Stimulated activated CD4-positive, alpha-beta T cell treated with anti-CD3 and anti-CD28 coated beads, Interleukin-15, amount 100 ng/mL, for 24 hours (primary cell): ENCODE measurements around the gene MTG1.
"Not testable (repeated sequence)": the region's sequence is repeated elsewhere in the genome, so short reads cannot be mapped to it uniquely, and the experiment has no call there.

Experiments used
- DNase-seq: peaks from one replicate; pipeline ENCODE4 v3.0.0-alpha.2; 2020

MTG1 gene

GRCh38 chr10:133431888-133432613 lies 38.1 kb downstream of the MTG1 start:
- DNase-seq: not testable (repeated sequence)

GRCh38 chr10:133432789-133433188 lies 38.8 kb downstream of the MTG1 start:
- not testable (repeated sequence) for DNase-seq

DNA sequence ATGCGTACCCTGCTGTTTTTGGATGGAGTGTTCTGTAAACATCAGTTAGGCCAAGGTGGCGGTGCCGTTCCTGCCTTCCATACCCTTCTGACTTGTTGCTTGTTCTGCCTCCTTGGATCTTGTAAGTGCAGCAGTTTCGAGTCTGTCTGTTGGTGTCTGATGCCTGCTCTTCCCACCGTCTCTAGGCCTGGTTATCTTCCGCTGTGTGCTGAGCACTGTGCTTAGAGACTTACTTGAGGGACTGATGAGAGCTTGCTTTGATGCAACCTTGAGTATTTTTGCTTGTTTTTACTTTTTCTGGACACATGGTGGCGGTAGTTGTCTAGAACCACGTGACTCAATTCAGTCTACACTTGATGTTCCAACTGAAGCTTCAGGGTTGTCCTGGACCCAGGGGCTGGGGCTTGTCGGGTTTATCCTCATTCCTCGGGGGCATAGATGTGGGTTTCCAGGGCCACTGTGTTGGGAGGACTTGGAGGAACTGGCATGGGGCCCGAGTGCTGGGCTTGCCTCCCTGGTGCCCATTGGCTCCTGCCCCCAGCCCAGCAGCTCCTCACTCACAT lies 44.8 kb downstream of the MTG1 start:
- DNase-seq: no peak

- no peak for DNase-seq
Observed at GRCh38 chr10:133439517-133440461, 45.8 kb downstream of the MTG1 start.

- no peak for DNase-seq
Observed at GRCh38 chr10:133440633-133441285, 46.8 kb downstream of the MTG1 start.

DNA sequence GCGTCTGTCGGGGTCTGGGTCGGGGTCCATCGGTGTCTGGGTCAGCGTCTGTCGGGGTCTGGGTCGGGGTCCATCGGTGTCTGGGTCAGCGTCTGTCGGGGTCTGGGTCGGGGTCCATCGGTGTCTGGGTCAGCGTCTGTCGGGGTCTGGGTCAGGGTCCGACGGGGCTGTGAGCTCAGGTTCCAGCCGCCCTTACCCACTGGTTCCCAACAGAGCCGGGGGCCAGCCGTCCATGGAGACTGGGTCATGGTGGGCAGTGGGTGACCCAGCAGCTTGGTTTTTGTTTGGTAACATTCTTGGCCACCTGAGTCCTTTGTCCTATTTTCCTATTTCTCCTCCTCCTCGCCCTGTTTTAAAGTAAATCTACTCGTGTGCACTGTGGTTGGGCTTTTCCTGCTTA lies 47.4 kb downstream of the MTG1 start:
- DNase-seq: not testable (repeated sequence)

- no peak for DNase-seq
Observed at GRCh38 chr10:133441780-133442179, 47.8 kb downstream of the MTG1 start.

DNA sequence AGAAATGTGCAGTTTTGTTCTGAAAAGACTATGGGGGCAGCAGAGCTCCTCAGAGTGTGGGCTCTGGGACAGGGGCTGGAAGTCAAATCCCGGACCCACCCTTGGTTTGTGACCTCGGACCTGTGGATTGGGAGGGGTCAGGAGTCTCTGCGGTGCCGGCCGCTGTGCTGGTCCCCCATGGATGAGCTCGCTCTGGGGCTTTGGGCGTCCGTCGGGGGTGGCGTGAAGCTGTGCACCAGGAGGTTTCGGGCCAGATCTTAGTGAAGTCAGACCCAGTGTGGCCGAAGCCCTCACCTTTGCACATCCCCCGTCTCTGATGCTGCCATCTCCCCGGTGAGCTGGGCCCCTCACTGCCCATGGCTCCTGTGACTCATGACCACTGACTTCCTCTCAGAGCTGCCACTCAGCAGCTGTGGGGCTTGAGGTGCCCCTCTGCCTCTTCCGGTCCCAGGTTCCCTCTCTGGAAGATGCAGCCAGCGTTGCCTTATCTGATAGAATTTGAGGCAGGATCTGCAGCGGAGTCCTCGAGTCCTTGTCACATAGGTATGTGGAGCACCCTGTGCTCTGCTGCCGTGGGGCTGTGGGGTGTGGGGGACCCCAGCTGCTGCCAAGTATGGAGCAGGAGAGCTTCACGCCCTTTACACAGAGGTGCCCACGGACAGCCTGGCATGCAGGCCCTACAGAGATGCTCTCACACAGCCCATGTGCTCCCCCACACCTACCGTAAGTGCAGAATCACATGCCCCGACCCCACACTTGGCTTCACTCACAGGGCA lies 48.4 kb downstream of the MTG1 start:
- no peak for DNase-seq

DNA sequence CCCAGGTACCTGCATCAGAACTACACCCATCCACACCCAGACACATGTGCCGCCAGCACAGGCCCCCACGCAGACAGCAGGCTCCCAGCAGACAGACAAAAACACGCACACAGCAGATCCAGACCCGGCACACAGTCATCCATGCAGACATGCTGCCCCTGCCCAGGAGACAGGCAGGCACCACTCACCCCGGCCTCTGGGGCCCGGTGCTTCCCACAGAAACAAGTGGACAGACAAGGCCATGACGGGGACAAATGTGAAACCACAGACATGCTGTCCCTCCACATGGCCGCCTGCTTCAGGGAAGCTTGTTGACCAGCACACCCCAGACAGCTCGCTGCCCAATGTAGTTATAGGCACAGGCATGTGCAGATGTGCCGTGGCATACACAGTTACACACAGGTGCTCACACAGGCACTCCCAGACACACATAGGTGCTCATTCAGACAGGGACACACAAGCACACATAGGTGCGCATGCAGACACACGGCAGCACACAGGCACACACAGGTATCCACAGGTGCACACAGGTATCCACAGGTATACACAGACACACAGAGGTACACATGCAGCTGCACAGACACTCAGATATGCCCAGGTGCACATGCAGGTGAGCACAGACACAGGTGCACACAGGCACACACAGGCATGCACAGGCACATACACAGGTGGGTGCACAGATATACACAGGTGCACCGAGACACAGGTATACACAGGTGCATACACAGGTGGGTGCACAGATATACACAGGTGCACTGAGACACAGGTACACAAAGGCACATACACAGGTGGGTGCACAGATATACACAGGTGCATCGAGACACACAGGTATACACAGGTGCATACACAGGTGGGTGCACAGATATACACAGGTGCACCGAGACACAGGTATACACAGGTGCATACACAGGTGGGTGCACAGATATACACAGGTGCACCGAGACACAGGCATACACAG lies 49.3 kb downstream of the MTG1 start:
- no peak for DNase-seq

- no peak for DNase-seq
Observed at GRCh38 chr10:133444342-133445267, 50.6 kb downstream of the MTG1 start.

- DNase-seq: no peak
Observed at GRCh38 chr10:133445268-133445732, 51.3 kb downstream of the MTG1 start.

- no peak for DNase-seq
Observed at GRCh38 chr10:133445751-133446708, 52.1 kb downstream of the MTG1 start.

- no peak for DNase-seq
Observed at GRCh38 chr10:133446979-133447378, 53.0 kb downstream of the MTG1 start.

DNA sequence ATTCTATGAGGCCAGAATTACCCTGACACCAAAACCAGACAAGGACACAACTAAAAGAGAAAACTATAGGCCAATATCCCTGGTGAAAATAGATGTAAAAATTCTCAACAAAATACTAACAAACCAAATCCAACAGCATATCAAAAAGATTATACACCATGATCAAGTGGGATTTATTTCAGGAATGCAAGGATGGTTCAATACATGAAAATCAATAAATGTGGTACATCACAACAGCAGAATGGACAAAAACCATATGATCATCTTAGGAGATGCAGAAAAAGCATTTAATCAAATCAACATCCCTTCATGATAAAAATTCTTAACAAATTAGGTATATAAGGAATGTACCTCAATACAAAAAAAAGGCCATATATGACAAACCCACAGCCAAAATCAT lies 54.2 kb downstream of the MTG1 start:
- DNase-seq: no peak

DNA sequence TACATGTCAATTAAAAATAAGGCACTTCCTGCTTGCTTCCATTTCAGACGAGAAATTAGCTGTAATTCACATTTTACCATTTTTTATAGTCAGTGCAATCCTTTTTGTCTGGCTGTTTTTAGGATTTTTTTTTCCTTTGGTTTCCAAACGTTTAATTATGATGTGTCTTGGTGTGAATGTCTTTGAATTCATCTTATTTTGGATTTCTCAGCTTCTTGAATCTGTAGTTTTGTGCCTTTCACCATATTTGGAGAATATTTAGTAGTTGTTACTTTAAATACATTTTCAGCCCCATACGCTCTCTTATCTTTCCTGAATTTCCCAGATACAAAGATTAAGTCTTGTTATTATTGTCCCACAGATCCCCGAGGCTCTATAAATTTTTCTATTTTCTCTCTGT lies 57.4 kb downstream of the MTG1 start:
- DNase-seq: no peak

GRCh38 chr10:133452453-133452852 lies 58.5 kb downstream of the MTG1 start:
- DNase-seq: no peak

- no peak for DNase-seq
Observed at GRCh38 chr10:133453516-133454203, 59.7 kb downstream of the MTG1 start, which contains the start of gene SCART1. Gene SCART1, plus strand, starts transcription at chr10:133453945. Its CDS starts 53 bp downstream, at chr10:133453998.
